Adrenal gland (tissue), 5 donors: ENCODE data around the gene ACLY.

Experiments
- POLR2A ChIP-seq, 2 donors: fragments of 450-650 bp; IDR thresholded peaks; one replicate each; pipeline ENCODE4 v1.6.1; 2017; ENCODE audit warnings: antibody characterized with exemption in 2 of 2, mild to moderate bottlenecking in 2 of 2, moderate library complexity in 1 of 2
- TF ChIP-seq, protein P1 (sequence below), 6 experiments: fragments of 450-650 bp in 4 of 6; fragments of 200-600 bp in 2 of 6; sonication (generic) in 1 of 6; IDR thresholded peaks; 1 replicate in 5 of 6; 2 replicates in 1 of 6; pipeline versions ENCODE4 v1.5.1 to v1.8.0; 2016 to 2021; ENCODE audit warnings: antibody characterized with exemption in 6 of 6, mild to moderate bottlenecking in 2 of 6, moderate library complexity in 1 of 6
- donor health status: DM: no; HTN: no; CAD: no.

GRCh38 chr17:41894791-41895331 is 23.9 kb downstream of the ACLY start:
- TF ChIP-seq, protein P1, sequence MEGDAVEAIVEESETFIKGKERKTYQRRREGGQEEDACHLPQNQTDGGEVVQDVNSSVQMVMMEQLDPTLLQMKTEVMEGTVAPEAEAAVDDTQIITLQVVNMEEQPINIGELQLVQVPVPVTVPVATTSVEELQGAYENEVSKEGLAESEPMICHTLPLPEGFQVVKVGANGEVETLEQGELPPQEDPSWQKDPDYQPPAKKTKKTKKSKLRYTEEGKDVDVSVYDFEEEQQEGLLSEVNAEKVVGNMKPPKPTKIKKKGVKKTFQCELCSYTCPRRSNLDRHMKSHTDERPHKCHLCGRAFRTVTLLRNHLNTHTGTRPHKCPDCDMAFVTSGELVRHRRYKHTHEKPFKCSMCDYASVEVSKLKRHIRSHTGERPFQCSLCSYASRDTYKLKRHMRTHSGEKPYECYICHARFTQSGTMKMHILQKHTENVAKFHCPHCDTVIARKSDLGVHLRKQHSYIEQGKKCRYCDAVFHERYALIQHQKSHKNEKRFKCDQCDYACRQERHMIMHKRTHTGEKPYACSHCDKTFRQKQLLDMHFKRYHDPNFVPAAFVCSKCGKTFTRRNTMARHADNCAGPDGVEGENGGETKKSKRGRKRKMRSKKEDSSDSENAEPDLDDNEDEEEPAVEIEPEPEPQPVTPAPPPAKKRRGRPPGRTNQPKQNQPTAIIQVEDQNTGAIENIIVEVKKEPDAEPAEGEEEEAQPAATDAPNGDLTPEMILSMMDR (IDR thresholded peaks at IDR 0.05) = no peak
- TF ChIP-seq POLR2A (IDR thresholded peaks at IDR 0.05) = no peak
